ENCODE results near the gene LRRD1.

Gene LRRD1

GRCh38 chr7:92133737-92134270, 45.1 kb downstream of the LRRD1 start:
- Histone ChIP-seq H3K27me3 (ENCODE audit: insufficient read depth, poor library complexity, severe bottlenecking) (no peaks in the 10 kb centered on the region), H3K9me3 (ENCODE audit: severe bottlenecking) (no peaks in the 10 kb centered on the region), H3K4me1 (ENCODE audit: insufficient read depth, poor library complexity, severe bottlenecking) (no peaks in the 10 kb centered on the region), H3K27ac (ENCODE audit: poor library complexity, severe bottlenecking) (peak overlapping the region; percentile 84), H3K4me3 (ENCODE audit: severe bottlenecking) (peak overlapping the region; percentile 87), H3K36me3 (ENCODE audit: low read depth) (peaks cover 47% of the 10 kb centered on the region)
- peak; percentile 28 for ATAC-seq (ENCODE audit: low read depth)
- DNase-seq (ENCODE audit: low spot score) = peak; percentile 71
- TF ChIP-seq CTCF (IDR thresholded peaks at IDR 0.05; ENCODE audit: poor library complexity, severe bottlenecking) = peak; percentile 85

DNA sequence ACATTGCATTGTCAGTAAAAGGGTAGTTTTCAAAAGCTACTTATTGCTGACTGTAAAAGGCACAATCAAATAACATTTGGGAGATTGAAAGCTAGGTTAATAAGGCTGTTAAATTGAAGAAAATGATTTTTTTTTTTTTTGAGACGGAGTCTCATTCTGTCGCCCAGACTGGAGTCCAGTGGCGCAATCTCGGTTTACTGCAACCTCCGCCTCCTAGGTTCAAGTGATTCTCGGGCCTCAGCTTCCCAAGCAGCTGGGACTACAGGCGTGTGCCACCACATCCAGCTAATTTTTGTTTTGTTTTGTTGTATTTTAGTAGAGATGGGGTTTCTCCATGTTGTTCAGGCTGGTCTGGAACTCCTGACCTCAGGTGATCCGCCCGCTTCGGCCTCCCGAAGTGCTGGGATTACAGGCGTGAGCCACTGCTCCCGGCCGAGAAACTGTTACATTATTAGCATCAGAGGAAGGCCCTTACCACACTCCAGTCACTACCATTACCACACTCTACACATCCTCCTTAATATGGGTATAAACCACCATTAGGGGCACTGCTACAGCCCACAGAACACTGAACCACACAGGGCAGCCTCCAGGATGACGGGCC, 45.7 kb downstream of the LRRD1 start:
- no peaks in the 10 kb centered on the region for H3K27me3 ChIP-seq (ENCODE audit: insufficient read depth, poor library complexity, severe bottlenecking)
- peak; percentile 30 for ATAC-seq (ENCODE audit: low read depth)
- H3K9me3 ChIP-seq (ENCODE audit: severe bottlenecking) = no peaks in the 10 kb centered on the region
- H3K36me3 ChIP-seq (ENCODE audit: low read depth) = peaks cover 53% of the 10 kb centered on the region
- no peaks in the 10 kb centered on the region for H3K4me1 ChIP-seq (ENCODE audit: insufficient read depth, poor library complexity, severe bottlenecking)
- no peak for TF ChIP-seq CTCF (IDR thresholded peaks at IDR 0.05; ENCODE audit: poor library complexity, severe bottlenecking)
- H3K4me3 ChIP-seq (ENCODE audit: severe bottlenecking) = peak overlapping the region; percentile 87
- H3K27ac ChIP-seq (ENCODE audit: poor library complexity, severe bottlenecking) = peak overlapping the region; percentile 84
- DNase-seq (ENCODE audit: low spot score) = no peak

DNA sequence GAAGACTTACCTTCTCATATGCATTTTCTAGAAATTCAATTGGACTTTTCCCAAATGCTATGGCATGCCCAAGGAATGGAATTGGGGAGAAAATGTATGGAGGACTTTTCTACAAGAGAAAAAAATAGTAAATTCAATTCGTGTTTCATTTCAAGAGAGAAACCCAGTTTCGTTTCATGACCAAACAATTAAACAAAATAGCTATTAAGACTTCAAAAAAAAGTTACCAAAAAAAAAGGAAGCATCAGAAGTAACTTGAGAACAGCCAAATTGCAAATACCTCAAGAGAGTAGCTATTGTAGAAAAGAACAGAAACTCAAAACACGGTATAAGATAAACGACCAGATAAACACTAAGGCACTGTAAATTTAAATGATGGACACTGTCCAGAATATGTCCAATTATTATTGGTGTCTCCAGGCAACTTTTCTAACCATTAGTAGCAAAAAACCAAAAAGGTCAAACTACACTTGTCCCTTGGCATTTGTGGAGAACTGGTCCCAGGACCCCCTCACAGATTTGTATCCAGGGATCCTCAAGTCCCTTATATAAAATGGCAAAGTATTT, 47.1 kb downstream of the LRRD1 start:
- Histone ChIP-seq H3K36me3 (ENCODE audit: low read depth) (peaks cover 67% of the 10 kb centered on the region), H3K4me3 (ENCODE audit: severe bottlenecking) (peak overlapping the region; percentile 87), H3K4me1 (ENCODE audit: insufficient read depth, poor library complexity, severe bottlenecking) (no peaks in the 10 kb centered on the region), H3K27me3 (ENCODE audit: insufficient read depth, poor library complexity, severe bottlenecking) (no peaks in the 10 kb centered on the region), H3K9me3 (ENCODE audit: severe bottlenecking) (no peaks in the 10 kb centered on the region), H3K27ac (ENCODE audit: poor library complexity, severe bottlenecking) (no peak overlapping the region)
- TF ChIP-seq CTCF (IDR thresholded peaks at IDR 0.05; ENCODE audit: poor library complexity, severe bottlenecking) = no peak
- DNase-seq (ENCODE audit: low spot score) = no peak
- no peak for ATAC-seq (ENCODE audit: low read depth)

- Histone ChIP-seq H3K9me3 (ENCODE audit: severe bottlenecking) (no peaks in the 10 kb centered on the region), H3K4me3 (ENCODE audit: severe bottlenecking) (no peak overlapping the region), H3K27me3 (ENCODE audit: insufficient read depth, poor library complexity, severe bottlenecking) (no peaks in the 10 kb centered on the region), H3K36me3 (ENCODE audit: low read depth) (peaks cover 75% of the 10 kb centered on the region), H3K27ac (ENCODE audit: poor library complexity, severe bottlenecking) (no peak overlapping the region), H3K4me1 (ENCODE audit: insufficient read depth, poor library complexity, severe bottlenecking) (no peaks in the 10 kb centered on the region)
- no peak for TF ChIP-seq CTCF (IDR thresholded peaks at IDR 0.05; ENCODE audit: poor library complexity, severe bottlenecking)
- no peak for DNase-seq (ENCODE audit: low spot score)
- no peak for ATAC-seq (ENCODE audit: low read depth)
Observed at GRCh38 chr7:92131093-92131492, 47.8 kb downstream of the LRRD1 start.

DNA sequence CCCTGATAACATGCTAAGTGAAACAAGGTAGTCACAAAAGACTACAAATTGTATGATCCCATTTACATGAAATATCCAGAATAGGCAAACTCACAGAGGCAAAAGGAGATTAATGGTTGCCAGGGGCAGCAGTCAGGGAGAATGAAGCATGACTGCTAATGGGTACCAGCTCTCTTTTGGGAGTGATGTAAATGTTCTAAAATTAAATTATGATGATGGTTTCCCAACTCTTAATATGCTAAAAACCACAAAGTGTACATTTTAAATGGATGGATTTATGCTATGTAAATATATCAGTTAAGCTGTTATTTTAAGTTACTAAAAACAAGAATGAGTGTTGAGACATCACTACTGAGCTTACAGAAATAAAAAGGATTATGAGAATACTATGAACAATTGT, 57.3 kb downstream of the LRRD1 start:
- no peak for DNase-seq (ENCODE audit: low spot score)
- H3K4me3 ChIP-seq (ENCODE audit: severe bottlenecking) = no peak overlapping the region
- peaks cover 4% of the 10 kb centered on the region for H3K4me1 ChIP-seq (ENCODE audit: insufficient read depth, poor library complexity, severe bottlenecking)
- TF ChIP-seq CTCF (IDR thresholded peaks at IDR 0.05; ENCODE audit: poor library complexity, severe bottlenecking) = no peak
- peaks cover 100% of the 10 kb centered on the region for H3K36me3 ChIP-seq (ENCODE audit: low read depth)
- no peak overlapping the region for H3K27ac ChIP-seq (ENCODE audit: poor library complexity, severe bottlenecking)
- ATAC-seq (ENCODE audit: low read depth) = no peak
- no peaks in the 10 kb centered on the region for H3K9me3 ChIP-seq (ENCODE audit: severe bottlenecking)
- H3K27me3 ChIP-seq (ENCODE audit: insufficient read depth, poor library complexity, severe bottlenecking) = no peaks in the 10 kb centered on the region

Data from RWPE2 (cell line).